ENCODE data around the gene TOMM70.

Gene TOMM70

DNA sequence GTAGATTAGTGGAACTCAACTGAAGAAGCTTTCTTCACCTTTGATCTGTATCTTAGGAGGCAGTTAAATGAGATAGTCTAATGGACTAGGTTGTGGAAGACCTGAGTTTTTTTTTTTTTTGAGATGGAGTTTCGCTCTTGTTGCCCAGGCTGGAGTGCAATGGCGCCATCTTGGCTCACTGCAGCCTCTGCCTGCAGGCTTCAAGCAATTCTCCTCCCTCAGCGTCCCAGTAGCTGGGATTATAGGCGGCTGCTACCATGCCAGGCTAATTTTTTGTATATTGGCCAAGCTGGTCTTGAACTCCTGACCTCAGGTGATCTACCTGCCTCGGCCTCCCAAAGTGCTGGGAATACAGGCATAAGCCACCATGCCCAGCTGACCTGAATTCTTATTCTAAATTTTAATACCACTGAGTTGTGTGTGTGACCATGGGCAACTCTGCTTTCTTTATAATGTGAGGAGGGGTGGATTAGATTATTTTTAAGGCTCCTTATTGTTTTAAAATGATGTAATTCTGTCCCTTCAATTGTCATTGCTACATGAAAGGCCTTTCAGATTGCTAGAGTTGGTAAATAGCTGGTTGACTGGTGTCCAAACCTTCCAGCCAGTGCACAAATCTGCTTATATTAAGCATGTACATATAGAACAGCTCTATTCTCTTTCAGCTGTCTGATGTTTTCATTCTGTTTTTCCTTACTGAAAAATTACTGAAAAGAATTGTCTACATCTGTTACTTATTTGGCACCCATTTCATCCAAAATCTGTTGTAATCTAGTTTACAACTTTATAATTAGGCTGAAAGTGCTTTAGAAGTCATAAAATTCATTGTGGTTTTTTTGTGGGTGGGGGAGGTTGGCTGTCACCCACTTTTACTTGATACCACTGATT, 2.7 kb upstream of the TOMM70 start:
- TF ChIP-seq CTCF (IDR thresholded peaks at IDR 0.05; ENCODE audit: control extremely low read depth, extremely low read depth, low read depth, missing control alignments): no peak
- ChIA-PET POLR2A (interaction anchor here (0.7 to 1.5 kb wide), 2 partner anchors 69 to 575 kb away, joined by 4 to 5 read pairs; partner anchors contain the start of gene NIT2), CTCF (interaction anchor here (0.8 to 2.1 kb wide), 9 partner anchors 10 to 571 kb away, joined by 3 to 6 read pairs (median 4); no protein-coding TSS in a partner anchor)
- no peak for DNase-seq (ENCODE audit: extremely low spot score)

DNA sequence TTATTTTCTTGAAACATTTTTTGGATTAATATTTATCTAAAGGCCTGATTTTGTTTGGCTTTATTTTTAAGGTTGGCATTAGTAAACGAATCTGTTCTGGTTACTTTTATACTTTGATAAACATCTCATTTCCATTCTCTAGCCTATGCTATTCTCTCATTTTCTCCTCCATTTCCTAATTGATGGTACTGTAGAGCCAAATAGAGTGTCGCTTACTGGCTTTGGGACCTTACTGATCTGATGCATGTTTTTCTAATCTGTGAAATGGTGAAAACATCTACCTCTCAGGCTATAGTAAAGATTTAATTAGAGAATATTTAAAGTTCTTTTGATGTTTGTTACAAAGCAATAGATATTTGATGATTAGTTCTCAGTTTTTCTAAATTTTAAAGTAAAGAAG, 2.0 kb upstream of the TOMM70 start:
- POLR2A ChIA-PET: interaction anchor here (1.5 kb wide), 1 partner anchor 68 kb away, joined by 5 read pairs; the partner anchor contains the start of gene NIT2

GRCh38 chr3:100402256-100402655, 1.4 kb upstream of the TOMM70 start:
- DNase-seq (ENCODE audit: extremely low spot score): no peak
- no peak for TF ChIP-seq CTCF (IDR thresholded peaks at IDR 0.05; ENCODE audit: control extremely low read depth, extremely low read depth, low read depth, missing control alignments)
- ChIA-PET POLR2A (interaction anchor here (1.1 to 1.5 kb wide), 3 partner anchors 67 to 309 kb away, joined by 3 to 5 read pairs (median 4); partner anchors contain the start of genes NIT2 and TBC1D23), CTCF (interaction anchor here (1.3 to 2.1 kb wide), 7 partner anchors 11 to 189 kb away, joined by 3 to 9 read pairs (median 5); no protein-coding TSS in a partner anchor)

More for the DNA sequence above, 2.0 kb upstream of the TOMM70 start:
- no peak for DNase-seq (ENCODE audit: extremely low spot score)
- no peak for TF ChIP-seq CTCF (IDR thresholded peaks at IDR 0.05; ENCODE audit: control extremely low read depth, extremely low read depth, low read depth, missing control alignments)
- CTCF ChIA-PET: interaction anchor here (1.3 to 2.1 kb wide), 5 partner anchors 14 to 189 kb away, joined by 3 to 9 read pairs (median 3); no protein-coding TSS in a partner anchor

- CTCF ChIA-PET: interaction anchor here (0.7 to 2.1 kb wide), 11 partner anchors 10 to 189 kb away, joined by 3 to 9 read pairs (median 4); no protein-coding TSS in a partner anchor
- POLR2A ChIA-PET: interaction anchor here (1.1 to 1.3 kb wide), 4 partner anchors 17 to 309 kb away, joined by 3 to 4 read pairs (median 3); partner anchors contain the start of genes TBC1D23 and TMEM45A
- no peak for TF ChIP-seq CTCF (IDR thresholded peaks at IDR 0.05; ENCODE audit: control extremely low read depth, extremely low read depth, low read depth, missing control alignments)
- DNase-seq (ENCODE audit: extremely low spot score): peak; percentile 17
Measured at GRCh38 chr3:100401674-100402041, 769 bp upstream of the TOMM70 start.

- ChIA-PET POLR2A (interaction anchor here (1.2 kb wide), 1 partner anchor 16 kb away, joined by 3 read pairs; no protein-coding TSS in a partner anchor), CTCF (interaction anchor here (1.3 to 2.1 kb wide), 4 partner anchors 16 to 191 kb away, joined by 3 to 5 read pairs (median 4); no protein-coding TSS in a partner anchor)
- DNase-seq (ENCODE audit: extremely low spot score): peak; percentile 16
- TF ChIP-seq CTCF (IDR thresholded peaks at IDR 0.05; ENCODE audit: control extremely low read depth, extremely low read depth, low read depth, missing control alignments): no peak
Measured at GRCh38 chr3:100400419-100400779, 490 bp downstream of the TOMM70 start.

- TF ChIP-seq CTCF (IDR thresholded peaks at IDR 0.05; ENCODE audit: control extremely low read depth, extremely low read depth, low read depth, missing control alignments): no peak
- ChIA-PET CTCF (interaction anchor here (1.3 kb wide), 1 partner anchor 82 kb away, joined by 3 read pairs; no protein-coding TSS in a partner anchor), POLR2A (no interaction called here)
- DNase-seq (ENCODE audit: extremely low spot score): no peak
Measured at GRCh38 chr3:100399341-100400071, 1.4 kb downstream of the TOMM70 start.
